ENCODE results near the gene GTF2H2C. TPM values are rescaled to one million over a fixed set of nuclear protein-coding genes. Genes with fewer than 3 reads are reported as not detected.
"Not testable (repeated sequence)": the region's sequence is repeated elsewhere in the genome, so short reads cannot be mapped to it uniquely, and the experiment has no call there.

Gene GTF2H2C
- 47.2 to 54.2 TPM (median 51.3 TPM) in 3 replicates for total RNA-seq (2021)
- Bru-seq, nascent RNA: percentile 70 among the genes with signal in this experiment
- long read RNA-seq, experiment 1, transcript GTF2H2C-210 (16 exons, 2,952 nt): major isoform, 24 of 79 reads
- long read RNA-seq, experiment 1, transcript GTF2H2C-201 (17 exons, 1,803 nt): minor isoform, 5 of 79 reads
- long read RNA-seq, experiment 1, partial matches to known transcripts: 3 of 79 reads
- long read RNA-seq, experiment 1, other reads (novel, unspliced or antisense): 46 of 79 reads
- long read RNA-seq, experiment 2, partial matches to known transcripts: 10 of 25 reads
- long read RNA-seq, experiment 2, other reads (novel, unspliced or antisense): 11 of 25 reads
- long read RNA-seq, experiment 3, transcript GTF2H2C-201 (17 exons, 1,803 nt): minor isoform, 18 of 184 reads
- long read RNA-seq, experiment 3, transcript GTF2H2C-202 (15 exons, 1,956 nt): minor isoform, 5 of 184 reads
- long read RNA-seq, experiment 3, transcript GTF2H2C-210 (16 exons, 2,952 nt): major isoform, 57 of 184 reads
- long read RNA-seq, experiment 3, partial matches to known transcripts: 8 of 184 reads
- long read RNA-seq, experiment 3, other reads (novel, unspliced or antisense): 96 of 184 reads

DNA sequence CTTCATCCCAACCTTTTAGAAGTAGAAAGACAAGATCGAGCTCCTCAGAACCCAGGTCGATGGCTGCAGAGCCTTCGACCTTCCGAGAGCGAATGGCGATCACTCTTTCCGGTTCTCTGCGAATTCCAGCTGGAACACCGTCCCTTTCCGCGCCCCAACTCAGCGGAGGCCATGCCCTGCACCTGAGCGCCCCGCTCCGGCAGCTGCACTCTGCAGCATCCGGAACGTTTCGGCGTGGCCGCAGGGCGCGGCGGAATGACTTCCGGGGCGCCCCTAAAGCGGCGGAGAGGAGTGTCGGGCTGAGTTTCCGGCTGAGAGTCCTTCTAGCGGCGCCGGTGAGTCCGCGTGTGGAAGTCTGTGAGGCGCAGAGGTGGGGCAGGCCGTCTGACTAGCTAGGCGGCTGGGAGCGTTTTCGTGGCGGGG is at the start of gene GTF2H2C:
Gene GTF2H2C, plus strand, starts transcription at position 284 of the 423 bp plus-strand sequence. CDS start 4,942 bp downstream, outside the sequence.
- ATAC-seq (peak; percentile 97), DNase-seq (ENCODE audit: low spot score) (peak; percentile 71)
- H3K4me3 Mint-ChIP-seq: peak within 1 kb of the TSS; percentile 87
- H3K4me1 Mint-ChIP-seq; POLR2A ChIA-PET; H3K36me3 Mint-ChIP-seq; H3K9me3 Mint-ChIP-seq; CTCF ChIA-PET; H3K27me3 Mint-ChIP-seq (ENCODE audit: low read depth): not testable (repeated sequence)
- peak within 1 kb of the TSS; percentile 96 for H3K27ac Mint-ChIP-seq

DNA sequence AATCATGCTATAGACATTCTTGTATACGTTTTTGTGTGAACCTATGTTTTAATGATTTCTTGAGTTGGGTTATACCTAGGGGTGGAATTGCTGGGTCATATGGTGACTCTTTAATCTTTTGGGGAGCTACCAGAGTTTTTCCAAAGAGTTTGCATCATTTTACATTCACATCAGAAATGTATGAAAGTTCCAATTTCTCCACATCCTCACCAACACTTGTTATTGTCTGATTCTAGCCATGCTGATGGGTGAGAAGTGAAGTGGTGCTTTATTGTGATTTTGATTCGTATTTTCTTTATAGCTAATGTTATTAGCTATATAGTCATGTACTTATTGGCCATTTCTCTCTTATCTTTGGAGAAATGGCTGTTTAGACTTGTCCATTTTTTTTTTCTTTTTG is 49.3 kb upstream of the GTF2H2C start:
- CTCF ChIA-PET: no interaction called here
- DNase-seq (ENCODE audit: low spot score) (no peak), ATAC-seq (no peak)
- POLR2A ChIA-PET: no interaction called here
- Mint-ChIP-seq H3K4me3 (no peak overlapping the region), H3K36me3 (peaks cover 56% of the 10 kb centered on the region), H3K27me3 (ENCODE audit: low read depth) (no peaks in the 10 kb centered on the region), H3K9me3 (peaks cover 10% of the 10 kb centered on the region; the same call in 1 of the 2 replicates), H3K4me1 (no peaks in the 10 kb centered on the region), H3K27ac (no peak overlapping the region)
- TF ChIP-seq ZNF232 (CRISPR knock-in tag; IDR thresholded peaks at IDR 0.05) (no peak), SMAD3 (CRISPR knock-in tag; IDR thresholded peaks at IDR 0.05; ENCODE audit: borderline replicate concordance) (no peak), EMX1 (CRISPR knock-in tag; IDR thresholded peaks at IDR 0.05) (no peak), ATF2 (CRISPR knock-in tag; IDR thresholded peaks at IDR 0.05; ENCODE audit: borderline replicate concordance, low read depth) (no peak), MAX (CRISPR knock-in tag; IDR thresholded peaks at IDR 0.05) (no peak), KAT7 (CRISPR knock-in tag; IDR thresholded peaks at IDR 0.05; ENCODE audit: borderline replicate concordance) (no peak), ZNF423 (CRISPR knock-in tag; IDR thresholded peaks at IDR 0.05) (no peak), TP53 (CRISPR knock-in tag; IDR thresholded peaks at IDR 0.05) (no peak), JUN (CRISPR knock-in tag; IDR thresholded peaks at IDR 0.05) (no peak), ETV6 (CRISPR knock-in tag; IDR thresholded peaks at IDR 0.05) (no peak), ATF1 (CRISPR knock-in tag; IDR thresholded peaks at IDR 0.05) (no peak), SP1 (CRISPR knock-in tag; conservative IDR thresholded peaks at IDR 0.05) (no peak), NFATC4 (CRISPR knock-in tag; IDR thresholded peaks at IDR 0.05) (no peak)
- TF ChIP-seq, protein P1, sequence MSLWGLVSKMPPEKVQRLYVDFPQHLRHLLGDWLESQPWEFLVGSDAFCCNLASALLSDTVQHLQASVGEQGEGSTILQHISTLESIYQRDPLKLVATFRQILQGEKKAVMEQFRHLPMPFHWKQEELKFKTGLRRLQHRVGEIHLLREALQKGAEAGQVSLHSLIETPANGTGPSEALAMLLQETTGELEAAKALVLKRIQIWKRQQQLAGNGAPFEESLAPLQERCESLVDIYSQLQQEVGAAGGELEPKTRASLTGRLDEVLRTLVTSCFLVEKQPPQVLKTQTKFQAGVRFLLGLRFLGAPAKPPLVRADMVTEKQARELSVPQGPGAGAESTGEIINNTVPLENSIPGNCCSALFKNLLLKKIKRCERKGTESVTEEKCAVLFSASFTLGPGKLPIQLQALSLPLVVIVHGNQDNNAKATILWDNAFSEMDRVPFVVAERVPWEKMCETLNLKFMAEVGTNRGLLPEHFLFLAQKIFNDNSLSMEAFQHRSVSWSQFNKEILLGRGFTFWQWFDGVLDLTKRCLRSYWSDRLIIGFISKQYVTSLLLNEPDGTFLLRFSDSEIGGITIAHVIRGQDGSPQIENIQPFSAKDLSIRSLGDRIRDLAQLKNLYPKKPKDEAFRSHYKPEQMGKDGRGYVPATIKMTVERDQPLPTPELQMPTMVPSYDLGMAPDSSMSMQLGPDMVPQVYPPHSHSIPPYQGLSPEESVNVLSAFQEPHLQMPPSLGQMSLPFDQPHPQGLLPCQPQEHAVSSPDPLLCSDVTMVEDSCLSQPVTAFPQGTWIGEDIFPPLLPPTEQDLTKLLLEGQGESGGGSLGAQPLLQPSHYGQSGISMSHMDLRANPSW (CRISPR knock-in tag; conservative IDR thresholded peaks at IDR 0.05; ENCODE audit: low read depth): no peak
- TF ChIP-seq, protein P2, sequence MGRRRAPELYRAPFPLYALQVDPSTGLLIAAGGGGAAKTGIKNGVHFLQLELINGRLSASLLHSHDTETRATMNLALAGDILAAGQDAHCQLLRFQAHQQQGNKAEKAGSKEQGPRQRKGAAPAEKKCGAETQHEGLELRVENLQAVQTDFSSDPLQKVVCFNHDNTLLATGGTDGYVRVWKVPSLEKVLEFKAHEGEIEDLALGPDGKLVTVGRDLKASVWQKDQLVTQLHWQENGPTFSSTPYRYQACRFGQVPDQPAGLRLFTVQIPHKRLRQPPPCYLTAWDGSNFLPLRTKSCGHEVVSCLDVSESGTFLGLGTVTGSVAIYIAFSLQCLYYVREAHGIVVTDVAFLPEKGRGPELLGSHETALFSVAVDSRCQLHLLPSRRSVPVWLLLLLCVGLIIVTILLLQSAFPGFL (CRISPR knock-in tag; IDR thresholded peaks at IDR 0.05; ENCODE audit: borderline replicate concordance): no peak
- TF ChIP-seq, protein P3, sequence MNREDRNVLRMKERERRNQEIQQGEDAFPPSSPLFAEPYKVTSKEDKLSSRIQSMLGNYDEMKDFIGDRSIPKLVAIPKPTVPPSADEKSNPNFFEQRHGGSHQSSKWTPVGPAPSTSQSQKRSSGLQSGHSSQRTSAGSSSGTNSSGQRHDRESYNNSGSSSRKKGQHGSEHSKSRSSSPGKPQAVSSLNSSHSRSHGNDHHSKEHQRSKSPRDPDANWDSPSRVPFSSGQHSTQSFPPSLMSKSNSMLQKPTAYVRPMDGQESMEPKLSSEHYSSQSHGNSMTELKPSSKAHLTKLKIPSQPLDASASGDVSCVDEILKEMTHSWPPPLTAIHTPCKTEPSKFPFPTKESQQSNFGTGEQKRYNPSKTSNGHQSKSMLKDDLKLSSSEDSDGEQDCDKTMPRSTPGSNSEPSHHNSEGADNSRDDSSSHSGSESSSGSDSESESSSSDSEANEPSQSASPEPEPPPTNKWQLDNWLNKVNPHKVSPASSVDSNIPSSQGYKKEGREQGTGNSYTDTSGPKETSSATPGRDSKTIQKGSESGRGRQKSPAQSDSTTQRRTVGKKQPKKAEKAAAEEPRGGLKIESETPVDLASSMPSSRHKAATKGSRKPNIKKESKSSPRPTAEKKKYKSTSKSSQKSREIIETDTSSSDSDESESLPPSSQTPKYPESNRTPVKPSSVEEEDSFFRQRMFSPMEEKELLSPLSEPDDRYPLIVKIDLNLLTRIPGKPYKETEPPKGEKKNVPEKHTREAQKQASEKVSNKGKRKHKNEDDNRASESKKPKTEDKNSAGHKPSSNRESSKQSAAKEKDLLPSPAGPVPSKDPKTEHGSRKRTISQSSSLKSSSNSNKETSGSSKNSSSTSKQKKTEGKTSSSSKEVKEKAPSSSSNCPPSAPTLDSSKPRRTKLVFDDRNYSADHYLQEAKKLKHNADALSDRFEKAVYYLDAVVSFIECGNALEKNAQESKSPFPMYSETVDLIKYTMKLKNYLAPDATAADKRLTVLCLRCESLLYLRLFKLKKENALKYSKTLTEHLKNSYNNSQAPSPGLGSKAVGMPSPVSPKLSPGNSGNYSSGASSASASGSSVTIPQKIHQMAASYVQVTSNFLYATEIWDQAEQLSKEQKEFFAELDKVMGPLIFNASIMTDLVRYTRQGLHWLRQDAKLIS (CRISPR knock-in tag; IDR thresholded peaks at IDR 0.05; ENCODE audit: borderline replicate concordance): no peak
